GM21381 (cell line): ENCODE data around the gene KCNK15.

Experiments used
- ATAC-seq: cut with Tn5 transposase; IDR thresholded peaks from one replicate; pipeline ENCODE4 v1.9.1; 2021; ENCODE audit warnings: mild to moderate bottlenecking, moderate library complexity; ENCODE audit not compliant: unreplicated experiment

The KCNK15 gene

GRCh38 chr20:44784688-44785087 lies 39.0 kb downstream of the KCNK15 start:
- no peak for ATAC-seq

GRCh38 chr20:44785768-44786167 lies 40.1 kb downstream of the KCNK15 start:
- no peak for ATAC-seq

GRCh38 chr20:44787299-44787698 lies 41.6 kb downstream of the KCNK15 start:
- ATAC-seq: no peak

- ATAC-seq: no peak
Measured at GRCh38 chr20:44788706-44789456, 43.2 kb downstream of the KCNK15 start.

- ATAC-seq: no peak
Measured at GRCh38 chr20:44790638-44791393, 45.2 kb downstream of the KCNK15 start.

GRCh38 chr20:44792796-44793195 lies 47.1 kb downstream of the KCNK15 start:
- ATAC-seq: no peak

- no peak for ATAC-seq
Measured at GRCh38 chr20:44795836-44796235, 50.2 kb downstream of the KCNK15 start.

- ATAC-seq: no peak
Measured at GRCh38 chr20:44796311-44796710, 50.6 kb downstream of the KCNK15 start.

- no peak for ATAC-seq
Measured at GRCh38 chr20:44796758-44797457, 51.2 kb downstream of the KCNK15 start.

GRCh38 chr20:44799691-44800090 lies 54.0 kb downstream of the KCNK15 start:
- ATAC-seq: no peak

GRCh38 chr20:44800391-44801046 lies 54.9 kb downstream of the KCNK15 start:
- ATAC-seq: no peak
